Spleen (tissue), 11 donors: ENCODE data around the gene NLRP6. TPM values are rescaled to one million over a fixed set of nuclear protein-coding genes. Genes with fewer than 3 reads are reported as not detected.

Experiments used
- DNase-seq: peaks from one replicate; pipeline ENCODE4 v3.0.0-alpha.2; 2020
- H3K27ac ChIP-seq, 8 donors: fragments of 200-600 bp; sonication (generic) in 7 of 8; 1 replicate in 4 of 8; 2 replicates in 4 of 8; pipeline versions ENCODE4 v1.5.0 to v1.8.0; 2016 to 2021; ENCODE audit warnings: inconsistent platforms in 4 of 8, mild to moderate bottlenecking in 4 of 8, moderate library complexity in 1 of 8
- H3K27me3 ChIP-seq, 7 donors: fragments of 200-600 bp; sonication (generic) in 6 of 7; replicated peaks in 1 of 7; 1 replicate in 4 of 7; 2 replicates in 3 of 7; pipeline versions ENCODE4 v1.5.0 to v1.8.0; 2016 to 2021; ENCODE audit warnings: inconsistent platforms in 3 of 7, mild to moderate bottlenecking in 1 of 7
- H3K36me3 ChIP-seq, 6 donors: fragments of 200-600 bp; sonication (generic) in 5 of 6; 1 replicate in 4 of 6; 2 replicates in 2 of 6; pipeline versions ENCODE4 v1.5.0 to v1.8.0; 2016 to 2021; ENCODE audit warnings: inconsistent platforms in 2 of 6
- H3K4me1 ChIP-seq, 6 donors: fragments of 200-600 bp; sonication (generic) in 5 of 6; 1 replicate in 3 of 6; 2 replicates in 3 of 6; pipeline versions ENCODE4 v1.5.0 to v1.8.0; 2016 to 2021; ENCODE audit warnings: inconsistent platforms in 3 of 6
- H3K4me3 ChIP-seq, 8 donors: fragments of 200-600 bp; sonication (generic) in 7 of 8; 1 replicate in 4 of 8; 2 replicates in 4 of 8; pipeline versions ENCODE4 v1.5.0 to v1.8.0; 2016 to 2021; ENCODE audit warnings: inconsistent platforms in 4 of 8, mild to moderate bottlenecking in 4 of 8, moderate library complexity in 2 of 8
- H3K9me3 ChIP-seq, 8 donors: fragments of 200-600 bp; sonication (generic) in 7 of 8; 1 replicate in 4 of 8; 2 replicates in 4 of 8; pipeline versions ENCODE4 v1.5.0 to v1.8.0; 2016 to 2021; ENCODE audit warnings: inconsistent platforms in 4 of 8
- CTCF ChIP-seq, 11 experiments: fragments of 200-600 bp in 7 of 11; fragments of 450-650 bp in 4 of 11; sonication (generic) in 4 of 11; IDR thresholded peaks in 8 of 11; conservative IDR thresholded peaks in 3 of 11; 1 replicate in 7 of 11; 2 replicates in 4 of 11; pipeline versions ENCODE4 v1.4.0 to v1.8.0; 2016 to 2021; ENCODE audit warnings: antibody characterized with exemption in 11 of 11, inconsistent platforms in 4 of 11, mild to moderate bottlenecking in 1 of 11
- POLR2A ChIP-seq, 3 donors: fragments of 450-650 bp; IDR thresholded peaks; one replicate each; pipeline ENCODE4 v1.5.1; 2017; ENCODE audit warnings: antibody characterized with exemption in 3 of 3, mild to moderate bottlenecking in 1 of 3
- POLR2AphosphoS5 ChIP-seq, 3 donors: sonication (generic); formaldehyde crosslinking; IDR thresholded peaks; one replicate each; pipeline ENCODE4 v1.5.1; 2017; ENCODE audit warnings: antibody characterized with exemption in 3 of 3
- WGBS, 5 donors: extraction: QIAGEN DNeasy Blood & Tissue Kit in 3 of 5; methylation state at CpG; one replicate each; pipeline versions ENCODE4 v1.1.5 to v1.1.7; 2013 to 2018; 5-methylcytosine and 5-hydroxymethylcytosine counted together
- intact Hi-C: fragments of 100-400 bp; cut with DNase I; formaldehyde crosslinking; loops from one replicate; pipeline ENCODE4 v1.15.0; 2023; ENCODE audit warnings: low total_unique reads
- polyA plus RNA-seq, 3 donors: library from polyadenylated mRNA; stranded (reverse); fragments of 200-250 nt; gene quantifications; one replicate each; pipeline ENCODE4 v1.2.1, GENCODE V29; 2013
- total RNA-seq, 7 donors: library from RNA; depleted of rRNA in 3 of 7; stranded (reverse); fragments of >200 nt in 3 of 7; fragmentation: NEBNext Ultra II Directional in 4 of 7; extraction: Animal tissue kit (Norgen Biotek cat#: 25700) in 4 of 7; gene quantifications; one replicate each; pipeline versions ENCODE4 v1.1.0 to v1.2.1, GENCODE V29; 2016 to 2021
- donor health status: healthy with polysubstance abuse.
- donor health status: DM: no; HTN: no; CAD: no; lungs with moderate emphysema.
- donor health status: DM: no; HTN: no; CAD: no.
- donor health status: Bipolar disorder and iron deficiency.
- donor health status: healthy.
- donor health status: DM: no; HTN: no; CAD: no.
- donor health status: DM: yes; HTN: yes; CAD: no.

The NLRP6 gene
- total and polyA plus RNA-seq, 10 donors: 0.15 to 30.9 (median 5.8) TPM

- Histone ChIP-seq H3K4me3 (no peak overlapping the region), H3K4me1 (peaks cover 0 to 23% (median 3%) of the 10 kb centered on the region in 6 donors), H3K27ac (no peak overlapping the region), H3K9me3 (no peaks in the 10 kb centered on the region), H3K36me3 (peaks cover 6 to 100% (median 84%) of the 10 kb centered on the region in 6 donors), H3K27me3 (no peaks in the 10 kb centered on the region)
- intact Hi-C loops: no loop called here
- no peak for DNase-seq
- 91 to 97% (median 95%) methylated on average over 2 of the region's 2 CpGs for WGBS, 5 donors
- no peak for TF ChIP-seq CTCF (IDR thresholded peaks at IDR 0.05 in 8 of 11, conservative IDR thresholded peaks at IDR 0.05 in 3 of 11)
- TF ChIP-seq POLR2AphosphoS5 (IDR thresholded peaks at IDR 0.05): no peak
- no peak for TF ChIP-seq POLR2A (IDR thresholded peaks at IDR 0.05)
Observed at GRCh38 chr11:244376-244775, 33.8 kb upstream of the NLRP6 start.

GRCh38 chr11:249062-249461 lies 29.1 kb upstream of the NLRP6 start:
- Histone ChIP-seq H3K36me3 (peaks cover 3 to 100% (median 88%) of the 10 kb centered on the region in 6 donors), H3K9me3 (no peaks in the 10 kb centered on the region), H3K27ac (no peak overlapping the region), H3K27me3 (no peaks in the 10 kb centered on the region), H3K4me3 (no peak overlapping the region), H3K4me1 (peaks cover 0 to 9% (median 0%) of the 10 kb centered on the region in 6 donors)
- WGBS, 5 donors: 75 to 93% (median 84%) methylated on average over 8 of the region's 8 CpGs
- TF ChIP-seq POLR2A (IDR thresholded peaks at IDR 0.05) (no peak), POLR2AphosphoS5 (IDR thresholded peaks at IDR 0.05) (peak in 1 of 3 donors; percentile 16), CTCF (IDR thresholded peaks at IDR 0.05 in 8 of 11, conservative IDR thresholded peaks at IDR 0.05 in 3 of 11) (no peak)
- no peak for DNase-seq
- intact Hi-C loops: no loop called here

GRCh38 chr11:250274-250673 lies 27.9 kb upstream of the NLRP6 start:
- intact Hi-C loops: loop anchor here (10.0 kb wide), 1 partner anchor 115 kb away; the partner anchor contains the start of gene B4GALNT4
- 89 to 94% (median 92%) methylated on average over 5 of the region's 5 CpGs for WGBS, 5 donors
- TF ChIP-seq POLR2A (IDR thresholded peaks at IDR 0.05) (no peak), CTCF (IDR thresholded peaks at IDR 0.05 in 8 of 11, conservative IDR thresholded peaks at IDR 0.05 in 3 of 11) (no peak), POLR2AphosphoS5 (IDR thresholded peaks at IDR 0.05) (no peak)

GRCh38 chr11:250740-251299 lies 27.4 kb upstream of the NLRP6 start:
- Histone ChIP-seq H3K4me1 (peaks cover 0 to 9% (median 0%) of the 10 kb centered on the region in 6 donors), H3K27ac (peak overlapping the region in 3 of 8 donors; percentile 8 to 44 (median 23)), H3K4me3 (no peak overlapping the region), H3K9me3 (no peaks in the 10 kb centered on the region), H3K27me3 (no peaks in the 10 kb centered on the region), H3K36me3 (peaks cover 3 to 82% (median 74%) of the 10 kb centered on the region in 6 donors)
- intact Hi-C loops: loop anchor here (10.0 kb wide), 1 partner anchor 114 kb away; the partner anchor contains the start of gene B4GALNT4
- TF ChIP-seq CTCF (IDR thresholded peaks at IDR 0.05 in 8 of 11, conservative IDR thresholded peaks at IDR 0.05 in 3 of 11) (peak; percentile 55 to 86 (median 70)), POLR2A (IDR thresholded peaks at IDR 0.05) (no peak), POLR2AphosphoS5 (IDR thresholded peaks at IDR 0.05) (peak in 1 of 3 donors; percentile 62)
- peak; percentile 89 for DNase-seq
- 73 to 82% (median 77%) methylated on average over 10 of the region's 10 CpGs for WGBS, 5 donors

More at GRCh38 chr11:250274-250673, 27.9 kb upstream of the NLRP6 start:
- Histone ChIP-seq H3K4me1 (peaks cover 0 to 9% (median 0%) of the 10 kb centered on the region in 6 donors), H3K4me3 (no peak overlapping the region), H3K27me3 (no peaks in the 10 kb centered on the region), H3K36me3 (peaks cover 3 to 88% (median 77%) of the 10 kb centered on the region in 6 donors), H3K9me3 (no peaks in the 10 kb centered on the region), H3K27ac (peak overlapping the region in 1 of 8 donors; percentile 44)
- DNase-seq: no peak
